HepG2 (cell line): ENCODE data around the gene SPATA21. TPM values are rescaled to one million over a fixed set of nuclear protein-coding genes. Genes with fewer than 3 reads are reported as not detected.

Source experiments
- CBFB ChIP-seq: sonication (generic); formaldehyde crosslinking; IDR thresholded peaks from 2 replicates; pipeline ENCODE4 v1.4.0; 2020; ENCODE audit warnings: missing genetic modification reagents
- GLI4 ChIP-seq: sonication (generic); formaldehyde crosslinking; IDR thresholded peaks from 2 replicates; pipeline ENCODE4 v1.5.1; 2020; ENCODE audit warnings: missing genetic modification reagents, mild to moderate bottlenecking, moderate library complexity, borderline replicate concordance
- HNRNPH1 ChIP-seq: fragments of 200-400 bp; formaldehyde crosslinking; optimal IDR thresholded peaks from 2 replicates; pipeline ENCODE3; 2017; ENCODE audit warnings: mild to moderate bottlenecking, low read depth, low read length
- HOXA9 ChIP-seq: sonication (generic); formaldehyde crosslinking; IDR thresholded peaks from 2 replicates; pipeline ENCODE4 v1.8.1; 2022; ENCODE audit warnings: missing genetic modification reagents, mild to moderate bottlenecking, moderate library complexity, borderline replicate concordance
- JDP2 ChIP-seq: sonication (generic); formaldehyde crosslinking; IDR thresholded peaks from 2 replicates; pipeline ENCODE4 v1.8.1; 2022; ENCODE audit warnings: missing genetic modification reagents, borderline replicate concordance
- MAF1 ChIP-seq: sonication (generic); formaldehyde crosslinking; IDR thresholded peaks from 2 replicates; pipeline ENCODE4 v1.5.0; 2020; ENCODE audit warnings: missing genetic modification reagents, borderline replicate concordance
- MTF2 ChIP-seq: sonication (generic); formaldehyde crosslinking; IDR thresholded peaks from 2 replicates; pipeline ENCODE4 v1.5.0; 2020; ENCODE audit warnings: missing genetic modification reagents, borderline replicate concordance
- MZF1 ChIP-seq: sonication (generic); formaldehyde crosslinking; IDR thresholded peaks from 2 replicates; pipeline ENCODE4 v1.8.1; 2023; ENCODE audit warnings: mild to moderate bottlenecking, missing genetic modification reagents, borderline replicate concordance
- NCOA5 ChIP-seq: sonication (generic); formaldehyde crosslinking; IDR thresholded peaks from 2 replicates; pipeline ENCODE4 v1.4.0; 2020; ENCODE audit warnings: missing genetic modification reagents
- PCBP1 ChIP-seq: fragments of 200-400 bp; formaldehyde crosslinking; IDR thresholded peaks from 2 replicates; pipeline ENCODE4 v1.6.1; 2017; ENCODE audit warnings: mild to moderate bottlenecking, low read depth, low read length, borderline replicate concordance
- PLRG1 ChIP-seq: fragments of 450-650 bp; conservative IDR thresholded peaks from 2 replicates; pipeline ENCODE4 v1.6.1; 2016
- SALL1 ChIP-seq: sonication (generic); formaldehyde crosslinking; IDR thresholded peaks from 2 replicates; pipeline ENCODE4 v1.8.0; 2022; ENCODE audit warnings: mild to moderate bottlenecking, missing genetic modification reagents
- SP4 ChIP-seq: sonication (generic); formaldehyde crosslinking; IDR thresholded peaks from 2 replicates; pipeline ENCODE4 v1.8.1; 2023; ENCODE audit warnings: mild to moderate bottlenecking, missing genetic modification reagents
- TBX3 ChIP-seq: fragments of 450-650 bp; IDR thresholded peaks from 2 replicates; pipeline ENCODE4 v1.6.1; 2017; ENCODE audit warnings: antibody characterized with exemption, mild to moderate bottlenecking, inconsistent platforms, borderline replicate concordance
- TGIF2 ChIP-seq: IDR thresholded peaks from 2 replicates; pipeline ENCODE4 v1.6.1; 2016; ENCODE audit warnings: control low read depth, missing compliant biosample characterization
- ZBTB8A ChIP-seq: sonication (generic); formaldehyde crosslinking; IDR thresholded peaks from 2 replicates; pipeline ENCODE4 v1.4.0; 2020; ENCODE audit warnings: mild to moderate bottlenecking, low read depth, missing genetic modification reagents, borderline replicate concordance
- ZNF326 ChIP-seq: sonication (generic); formaldehyde crosslinking; IDR thresholded peaks from 2 replicates; pipeline ENCODE4 v1.4.0; 2020; ENCODE audit warnings: missing genetic modification reagents, borderline replicate concordance
- ZNF367 ChIP-seq: sonication (generic); formaldehyde crosslinking; IDR thresholded peaks from 2 replicates; pipeline ENCODE4 v1.4.0; 2020; ENCODE audit warnings: missing genetic modification reagents, borderline replicate concordance
- ZSCAN25 ChIP-seq: sonication (generic); formaldehyde crosslinking; IDR thresholded peaks from 2 replicates; pipeline ENCODE4 v1.8.0; 2022; ENCODE audit warnings: mild to moderate bottlenecking, missing genetic modification reagents
- polyA plus RNA-seq, 8 experiments: library from polyadenylated mRNA; depleted of rRNA in 3 of 8; stranded (reverse) in 7 of 8; unstranded in 1 of 8; fragments of >200 nt; fragmentation: Illumina TruSeq in 4 of 8; extraction: Trizol in 4 of 8; gene quantifications; 2 replicates each; pipeline versions ENCODE4 v1.2.1 to v1.2.3, GENCODE V29; 2011 to 2016; ENCODE audit warnings: low read depth in 4 of 8, missing spikeins in 1 of 8, mixed read lengths in 1 of 8; ENCODE audit not compliant: insufficient read depth in 1 of 8
- total RNA-seq, 5 experiments: library from RNA; depleted of rRNA; stranded (reverse); fragments of >200 nt; fragmentation: Illumina TruSeq; extraction: Trizol; gene quantifications; 2 replicates each; pipeline ENCODE4 v1.2.3, GENCODE V29; 2016; ENCODE audit warnings: low read depth in 1 of 5
- TF ChIP-seq, protein P1 (sequence below): sonication (generic); formaldehyde crosslinking; IDR thresholded peaks from 2 replicates; pipeline ENCODE4 v1.4.0; 2020; ENCODE audit warnings: missing genetic modification reagents
- TF ChIP-seq, protein P2 (sequence below): sonication (generic); formaldehyde crosslinking; IDR thresholded peaks from 2 replicates; pipeline ENCODE4 v1.4.0; 2020; ENCODE audit warnings: missing genetic modification reagents
- TF ChIP-seq, protein P3 (sequence below): sonication (generic); formaldehyde crosslinking; IDR thresholded peaks from 2 replicates; pipeline ENCODE4 v1.5.0; 2020; ENCODE audit warnings: missing genetic modification reagents
- TF ChIP-seq, protein P4 (sequence below): sonication (generic); formaldehyde crosslinking; IDR thresholded peaks from 2 replicates; pipeline ENCODE4 v1.5.0; 2020; ENCODE audit warnings: missing genetic modification reagents

The SPATA21 gene
- total and polyA plus RNA-seq, 2 of the 13 experiments (the other 11 are each of a cell fraction or from before 2014, with no cell fraction given) = 0.80 to 1.4 TPM

DNA sequence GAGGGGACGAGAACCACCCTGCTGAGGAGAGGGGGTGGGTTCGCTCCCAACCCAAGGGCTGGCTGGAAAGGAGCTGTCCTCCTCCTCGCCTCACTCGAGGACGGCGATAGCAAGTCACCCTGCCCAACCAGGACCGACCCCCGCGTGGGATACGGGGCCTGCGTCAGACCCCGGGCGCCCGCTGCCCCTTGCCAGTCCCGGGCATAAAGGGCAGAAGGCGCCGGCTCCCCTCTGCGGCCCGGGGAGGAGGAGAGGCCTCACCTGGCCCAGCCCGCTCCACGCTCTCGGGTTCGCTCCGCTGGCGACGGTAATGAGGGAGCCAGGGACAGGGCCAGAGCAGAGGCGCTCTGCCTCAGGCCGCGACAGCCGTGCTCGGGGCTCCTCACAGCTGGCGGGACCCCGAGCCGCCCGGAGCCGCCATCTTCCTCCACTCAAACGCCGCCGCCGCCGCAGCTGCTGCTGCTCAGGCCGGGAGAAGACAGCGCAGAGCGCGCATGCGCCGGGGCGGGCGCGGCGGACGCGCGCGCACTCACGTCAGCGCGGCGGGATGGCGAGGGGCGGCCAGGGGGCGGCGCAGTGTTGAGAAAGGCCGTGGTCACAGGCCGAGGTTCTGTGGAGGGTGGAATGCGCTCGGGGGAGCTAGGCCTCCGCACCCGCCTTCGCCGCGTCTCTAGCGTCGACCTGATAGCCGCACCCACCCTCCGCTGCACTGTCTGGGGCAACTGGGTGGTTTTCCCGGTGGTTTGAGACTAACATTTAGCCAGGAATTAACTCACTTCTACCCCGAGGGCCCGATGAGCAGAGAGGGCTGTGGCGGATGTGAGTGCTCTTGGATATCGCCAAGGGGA lies 85.0 kb downstream of the SPATA21 start, which contains the start of gene FBXO42 (continued):
- TF ChIP-seq, protein P1, sequence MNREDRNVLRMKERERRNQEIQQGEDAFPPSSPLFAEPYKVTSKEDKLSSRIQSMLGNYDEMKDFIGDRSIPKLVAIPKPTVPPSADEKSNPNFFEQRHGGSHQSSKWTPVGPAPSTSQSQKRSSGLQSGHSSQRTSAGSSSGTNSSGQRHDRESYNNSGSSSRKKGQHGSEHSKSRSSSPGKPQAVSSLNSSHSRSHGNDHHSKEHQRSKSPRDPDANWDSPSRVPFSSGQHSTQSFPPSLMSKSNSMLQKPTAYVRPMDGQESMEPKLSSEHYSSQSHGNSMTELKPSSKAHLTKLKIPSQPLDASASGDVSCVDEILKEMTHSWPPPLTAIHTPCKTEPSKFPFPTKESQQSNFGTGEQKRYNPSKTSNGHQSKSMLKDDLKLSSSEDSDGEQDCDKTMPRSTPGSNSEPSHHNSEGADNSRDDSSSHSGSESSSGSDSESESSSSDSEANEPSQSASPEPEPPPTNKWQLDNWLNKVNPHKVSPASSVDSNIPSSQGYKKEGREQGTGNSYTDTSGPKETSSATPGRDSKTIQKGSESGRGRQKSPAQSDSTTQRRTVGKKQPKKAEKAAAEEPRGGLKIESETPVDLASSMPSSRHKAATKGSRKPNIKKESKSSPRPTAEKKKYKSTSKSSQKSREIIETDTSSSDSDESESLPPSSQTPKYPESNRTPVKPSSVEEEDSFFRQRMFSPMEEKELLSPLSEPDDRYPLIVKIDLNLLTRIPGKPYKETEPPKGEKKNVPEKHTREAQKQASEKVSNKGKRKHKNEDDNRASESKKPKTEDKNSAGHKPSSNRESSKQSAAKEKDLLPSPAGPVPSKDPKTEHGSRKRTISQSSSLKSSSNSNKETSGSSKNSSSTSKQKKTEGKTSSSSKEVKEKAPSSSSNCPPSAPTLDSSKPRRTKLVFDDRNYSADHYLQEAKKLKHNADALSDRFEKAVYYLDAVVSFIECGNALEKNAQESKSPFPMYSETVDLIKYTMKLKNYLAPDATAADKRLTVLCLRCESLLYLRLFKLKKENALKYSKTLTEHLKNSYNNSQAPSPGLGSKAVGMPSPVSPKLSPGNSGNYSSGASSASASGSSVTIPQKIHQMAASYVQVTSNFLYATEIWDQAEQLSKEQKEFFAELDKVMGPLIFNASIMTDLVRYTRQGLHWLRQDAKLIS = no peak
- TF ChIP-seq, protein P2, sequence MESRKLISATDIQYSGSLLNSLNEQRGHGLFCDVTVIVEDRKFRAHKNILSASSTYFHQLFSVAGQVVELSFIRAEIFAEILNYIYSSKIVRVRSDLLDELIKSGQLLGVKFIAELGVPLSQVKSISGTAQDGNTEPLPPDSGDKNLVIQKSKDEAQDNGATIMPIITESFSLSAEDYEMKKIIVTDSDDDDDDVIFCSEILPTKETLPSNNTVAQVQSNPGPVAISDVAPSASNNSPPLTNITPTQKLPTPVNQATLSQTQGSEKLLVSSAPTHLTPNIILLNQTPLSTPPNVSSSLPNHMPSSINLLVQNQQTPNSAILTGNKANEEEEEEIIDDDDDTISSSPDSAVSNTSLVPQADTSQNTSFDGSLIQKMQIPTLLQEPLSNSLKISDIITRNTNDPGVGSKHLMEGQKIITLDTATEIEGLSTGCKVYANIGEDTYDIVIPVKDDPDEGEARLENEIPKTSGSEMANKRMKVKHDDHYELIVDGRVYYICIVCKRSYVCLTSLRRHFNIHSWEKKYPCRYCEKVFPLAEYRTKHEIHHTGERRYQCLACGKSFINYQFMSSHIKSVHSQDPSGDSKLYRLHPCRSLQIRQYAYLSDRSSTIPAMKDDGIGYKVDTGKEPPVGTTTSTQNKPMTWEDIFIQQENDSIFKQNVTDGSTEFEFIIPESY = no peak
- no peak for TF ChIP-seq ZNF326
- no peak for TF ChIP-seq ZNF367 (CRISPR knock-in tag)
- no peak for TF ChIP-seq NCOA5 (CRISPR knock-in tag)
- no peak for TF ChIP-seq TBX3
- no peak for TF ChIP-seq JDP2 (CRISPR knock-in tag)
- TF ChIP-seq PCBP1 = no peak
- TF ChIP-seq TGIF2 (CRISPR knock-in tag) = peak; percentile 31; the same call in 1 of the 2 replicates
- TF ChIP-seq MTF2 (CRISPR knock-in tag) = no peak; the same call in 1 of the 2 replicates
- TF ChIP-seq PLRG1 = no peak
- peak; percentile 82 for TF ChIP-seq SALL1
- 0 out of 2 replicates have a peak, but pooled peaks have one; percentile 22 for TF ChIP-seq CBFB
- peak; percentile 45; the same call in 1 of the 2 replicates for TF ChIP-seq SP4 (CRISPR knock-in tag)
- TF ChIP-seq MAF1 = no peak
- TF ChIP-seq, protein P3, sequence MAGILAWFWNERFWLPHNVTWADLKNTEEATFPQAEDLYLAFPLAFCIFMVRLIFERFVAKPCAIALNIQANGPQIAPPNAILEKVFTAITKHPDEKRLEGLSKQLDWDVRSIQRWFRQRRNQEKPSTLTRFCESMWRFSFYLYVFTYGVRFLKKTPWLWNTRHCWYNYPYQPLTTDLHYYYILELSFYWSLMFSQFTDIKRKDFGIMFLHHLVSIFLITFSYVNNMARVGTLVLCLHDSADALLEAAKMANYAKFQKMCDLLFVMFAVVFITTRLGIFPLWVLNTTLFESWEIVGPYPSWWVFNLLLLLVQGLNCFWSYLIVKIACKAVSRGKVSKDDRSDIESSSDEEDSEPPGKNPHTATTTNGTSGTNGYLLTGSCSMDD (CRISPR knock-in tag) = no peak
- peak; percentile 63; the same call in 1 of the 2 replicates for TF ChIP-seq HOXA9 (CRISPR knock-in tag)
- no peak for TF ChIP-seq ZBTB8A (CRISPR knock-in tag)
- TF ChIP-seq ZSCAN25 = no peak
- no peak for TF ChIP-seq MZF1
- TF ChIP-seq GLI4 (CRISPR knock-in tag) = no peak
- TF ChIP-seq HNRNPH1 = no peak
- TF ChIP-seq, protein P4, sequence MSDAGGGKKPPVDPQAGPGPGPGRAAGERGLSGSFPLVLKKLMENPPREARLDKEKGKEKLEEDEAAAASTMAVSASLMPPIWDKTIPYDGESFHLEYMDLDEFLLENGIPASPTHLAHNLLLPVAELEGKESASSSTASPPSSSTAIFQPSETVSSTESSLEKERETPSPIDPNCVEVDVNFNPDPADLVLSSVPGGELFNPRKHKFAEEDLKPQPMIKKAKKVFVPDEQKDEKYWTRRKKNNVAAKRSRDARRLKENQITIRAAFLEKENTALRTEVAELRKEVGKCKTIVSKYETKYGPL (CRISPR knock-in tag) = no peak
